Stimulated activated CD4-positive, alpha-beta T cell treated with anti-CD3 and anti-CD28 coated beads, Interleukin-12 subunit alpha, Interleukin-12 subunit beta, amount 100 ng/mL, for 24 hours (primary cell): ENCODE data around the gene MFGE8.

Experiments used
- DNase-seq, 2 experiments: peaks; one replicate each; pipeline ENCODE4 v3.0.0-alpha.2; 2020; ENCODE audit warnings: low read depth in 2 of 2

Gene MFGE8

DNA sequence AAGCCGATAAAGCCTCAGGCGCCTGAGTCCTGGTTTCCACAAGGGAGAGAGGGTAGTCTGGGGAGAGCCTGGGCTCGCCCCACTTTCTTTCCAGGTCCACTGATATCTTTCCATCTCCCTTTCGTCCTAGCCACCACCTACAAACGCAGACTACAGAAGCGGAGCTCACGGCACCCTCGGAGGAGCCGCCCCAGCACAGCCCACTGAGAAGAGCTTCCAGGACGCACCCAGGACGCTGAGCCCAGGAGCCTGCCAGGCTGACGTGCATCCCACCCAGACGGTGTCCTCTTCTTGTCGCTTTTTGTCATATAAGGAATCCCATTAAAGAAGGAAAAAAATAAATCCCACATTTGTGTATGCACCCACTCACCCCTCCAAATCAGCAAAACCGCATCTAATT, 38.9 kb downstream of the MFGE8 start:
- no peak for DNase-seq

DNA sequence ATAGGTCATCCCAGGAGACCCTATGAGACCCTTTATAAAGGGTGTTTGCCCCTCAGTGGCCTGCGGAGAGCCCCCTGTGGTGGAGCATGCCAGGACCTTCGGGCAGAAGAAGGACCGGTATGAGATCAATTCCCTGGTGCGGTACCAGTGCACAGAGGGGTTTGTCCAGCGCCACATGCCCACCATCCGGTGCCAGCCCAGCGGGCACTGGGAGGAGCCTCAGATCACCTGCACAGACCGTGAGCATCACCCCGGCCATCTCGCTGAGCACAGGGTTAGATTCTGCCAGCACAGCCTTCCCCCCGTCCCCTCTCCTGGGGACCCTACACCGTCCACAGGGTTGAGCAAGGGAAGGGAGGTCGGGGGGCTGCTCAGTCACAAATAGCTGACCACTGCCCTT, 39.4 kb downstream of the MFGE8 start:
- DNase-seq: no peak

DNA sequence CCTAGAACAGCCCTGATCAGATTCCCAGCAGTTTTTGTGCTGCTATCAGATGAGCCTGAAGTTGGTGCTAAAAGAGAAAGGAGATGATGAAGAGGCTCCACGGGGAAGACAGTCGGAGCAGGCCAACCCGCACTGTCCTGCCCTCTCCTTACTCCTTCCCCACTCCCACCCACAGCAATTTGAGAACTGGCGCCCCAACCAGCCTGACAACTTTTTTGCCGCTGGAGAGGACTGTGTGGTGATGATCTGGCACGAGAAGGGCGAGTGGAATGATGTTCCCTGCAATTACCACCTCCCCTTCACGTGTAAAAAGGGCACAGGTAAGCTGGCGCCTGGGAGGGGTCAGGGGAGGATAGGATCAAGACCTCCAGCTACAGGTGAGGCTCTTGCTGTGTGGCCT, 40.5 kb downstream of the MFGE8 start:
- no peak for DNase-seq

DNA sequence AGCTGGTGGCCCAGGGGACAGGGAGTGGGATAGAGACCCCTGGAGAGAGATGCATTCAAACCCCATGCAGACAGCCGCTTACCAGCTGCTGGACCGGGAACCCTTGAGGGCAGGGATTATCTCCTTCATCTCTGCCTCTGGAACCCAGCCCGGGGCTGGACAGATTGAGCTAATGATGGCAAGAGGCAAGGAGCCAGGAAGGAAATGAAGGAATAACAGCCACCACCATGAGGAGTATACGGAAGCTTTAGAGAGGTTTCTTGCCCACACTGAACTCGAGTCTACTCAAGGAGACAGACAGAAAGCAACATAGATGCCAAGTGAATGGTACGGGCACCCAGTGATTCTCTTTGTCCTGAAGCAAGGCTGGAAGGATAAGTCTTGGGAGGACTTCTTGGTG, 41.1 kb downstream of the MFGE8 start:
- no peak for DNase-seq

DNA sequence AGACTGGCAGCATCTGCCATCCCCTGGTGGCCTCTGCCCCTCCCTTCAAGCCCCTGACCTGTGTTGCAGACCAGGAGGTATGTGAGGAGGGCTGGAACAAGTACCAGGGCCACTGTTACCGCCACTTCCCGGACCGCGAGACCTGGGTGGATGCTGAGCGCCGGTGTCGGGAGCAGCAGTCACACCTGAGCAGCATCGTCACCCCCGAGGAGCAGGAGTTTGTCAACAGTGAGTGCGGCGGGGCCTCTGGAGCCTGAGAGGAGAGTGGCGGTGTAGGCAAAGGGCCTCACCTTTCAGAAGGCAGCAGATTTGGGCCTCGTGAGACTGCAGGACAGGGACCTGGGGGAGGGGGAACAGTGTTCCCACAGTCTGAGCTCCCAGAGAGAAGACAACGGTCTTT, 41.9 kb downstream of the MFGE8 start:
- DNase-seq: no peak

DNA sequence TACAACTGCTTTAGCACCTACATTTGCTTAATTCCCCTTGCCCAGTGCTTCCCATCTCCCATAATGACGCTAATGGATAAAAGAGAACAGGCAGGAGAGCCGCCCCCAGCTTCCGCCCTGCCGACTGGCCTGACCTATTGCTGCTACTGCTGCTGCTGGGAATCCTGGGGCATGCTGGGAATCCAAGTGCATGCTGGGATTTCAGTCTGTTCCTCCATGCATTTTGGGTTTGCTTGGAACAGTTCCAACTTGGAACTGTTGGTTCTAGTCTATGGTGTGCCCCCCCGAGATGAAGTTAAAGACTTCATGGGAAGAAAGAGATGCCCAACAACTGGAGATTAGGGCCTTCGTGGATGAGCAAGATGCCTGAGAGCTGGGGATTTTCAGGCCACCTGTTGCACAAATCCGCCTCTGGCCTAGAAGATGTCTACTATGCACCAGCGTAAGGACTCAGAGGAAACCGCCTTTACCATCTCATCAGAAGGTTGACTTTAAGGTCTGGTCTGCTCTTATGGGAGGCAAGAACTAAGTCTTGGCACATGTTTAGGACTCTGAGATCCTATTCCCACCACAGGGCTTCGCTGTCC, 46.8 kb downstream of the MFGE8 start:
- DNase-seq: no peak

DNA sequence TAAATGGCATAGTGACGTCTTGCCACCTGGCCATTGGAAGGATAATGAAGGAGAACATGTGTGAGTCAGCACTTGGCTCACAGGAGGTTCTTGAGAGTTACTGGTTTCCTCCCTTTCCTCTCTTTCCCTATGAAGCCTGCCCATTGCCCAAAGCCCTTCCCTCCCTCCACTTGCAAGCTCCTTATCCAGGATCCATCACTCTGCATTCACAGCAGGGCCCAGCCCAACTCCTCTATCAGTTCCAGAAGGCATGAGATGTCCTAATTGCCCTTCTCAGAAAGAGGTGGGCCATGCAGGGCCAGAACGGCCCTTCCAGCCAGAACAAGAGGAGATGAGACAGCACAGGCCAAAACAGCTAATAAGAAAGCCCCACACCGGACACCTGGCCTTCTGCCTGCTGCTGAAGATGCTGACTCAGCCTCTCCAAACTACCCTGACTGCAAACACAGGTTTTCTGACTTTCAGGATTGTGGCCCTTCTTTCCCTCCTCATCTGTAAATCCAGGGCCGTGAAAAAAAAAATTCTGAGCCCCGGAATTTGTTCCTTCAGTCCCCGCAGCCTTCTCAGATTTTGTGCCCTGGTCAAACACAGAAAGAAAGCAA, 47.6 kb downstream of the MFGE8 start:
- no peak for DNase-seq

DNA sequence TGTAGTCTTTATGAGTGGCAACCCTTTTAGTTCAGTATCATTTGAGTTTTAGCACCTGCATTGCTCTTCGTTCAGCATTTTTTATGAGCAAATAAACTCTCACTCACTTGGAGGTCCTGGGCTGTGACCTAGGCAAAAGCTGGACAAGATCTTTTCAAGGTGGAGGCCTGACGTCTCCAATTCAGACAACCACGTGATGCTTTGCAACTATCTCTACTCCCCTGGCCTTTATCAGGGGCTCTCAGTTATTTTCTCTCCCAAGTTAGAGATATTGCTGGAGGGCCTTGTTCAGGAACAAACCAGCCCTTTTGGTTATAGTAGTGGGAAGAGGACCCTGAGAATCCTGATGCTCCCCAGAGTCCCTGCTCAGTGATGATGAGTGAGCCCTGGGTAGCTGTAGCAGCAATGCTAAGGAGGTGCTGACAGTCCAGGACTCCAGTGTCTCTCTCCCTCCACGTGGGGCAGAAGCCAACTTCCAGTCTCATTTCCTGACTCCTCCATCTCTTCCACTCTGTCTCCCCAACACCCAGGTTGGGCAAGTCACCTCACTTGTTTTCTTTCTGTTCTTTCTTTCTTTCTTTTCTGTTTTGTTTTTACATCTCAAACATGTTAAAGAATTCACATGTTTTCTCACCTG, 48.2 kb downstream of the MFGE8 start:
- DNase-seq: no peak

DNA sequence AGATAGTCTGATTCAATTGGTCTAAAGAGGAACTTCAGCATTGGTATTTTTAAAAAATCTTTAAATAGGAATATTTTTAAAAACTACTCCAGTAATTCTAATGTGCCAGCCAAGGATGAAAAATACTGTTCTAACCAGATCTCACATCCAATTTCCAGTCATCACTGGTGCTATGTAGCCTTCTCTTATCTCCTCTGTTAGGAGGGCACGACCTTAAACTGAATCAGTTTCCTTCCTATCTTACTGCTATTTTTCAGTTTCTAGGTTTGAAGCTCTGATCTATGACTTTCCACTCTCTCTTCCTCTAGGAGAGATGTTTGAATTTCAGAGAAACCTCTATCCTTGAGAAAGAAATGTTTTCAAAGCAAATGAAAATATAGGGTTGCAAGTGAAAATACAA, 49.8 kb downstream of the MFGE8 start:
- DNase-seq: no peak

DNA sequence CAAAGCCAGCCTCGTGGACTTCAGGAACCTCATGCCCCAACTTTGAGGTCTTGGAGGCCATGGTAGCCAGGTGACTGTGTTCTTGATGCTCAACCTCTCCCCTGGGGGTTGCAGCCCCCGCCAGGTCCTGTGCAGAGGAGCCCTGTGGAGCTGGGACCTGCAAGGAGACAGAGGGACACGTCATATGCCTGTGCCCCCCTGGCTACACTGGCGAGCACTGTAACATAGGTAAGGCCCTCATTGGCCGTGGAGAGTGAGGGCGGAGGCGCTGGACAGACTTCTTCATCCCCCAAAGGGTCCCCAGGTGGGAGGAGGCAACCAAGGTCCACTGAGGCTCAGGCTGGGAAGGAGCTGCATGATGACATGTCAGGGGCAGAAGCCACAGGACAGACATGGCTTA, 53.0 kb downstream of the MFGE8 start:
- no peak for DNase-seq

DNA sequence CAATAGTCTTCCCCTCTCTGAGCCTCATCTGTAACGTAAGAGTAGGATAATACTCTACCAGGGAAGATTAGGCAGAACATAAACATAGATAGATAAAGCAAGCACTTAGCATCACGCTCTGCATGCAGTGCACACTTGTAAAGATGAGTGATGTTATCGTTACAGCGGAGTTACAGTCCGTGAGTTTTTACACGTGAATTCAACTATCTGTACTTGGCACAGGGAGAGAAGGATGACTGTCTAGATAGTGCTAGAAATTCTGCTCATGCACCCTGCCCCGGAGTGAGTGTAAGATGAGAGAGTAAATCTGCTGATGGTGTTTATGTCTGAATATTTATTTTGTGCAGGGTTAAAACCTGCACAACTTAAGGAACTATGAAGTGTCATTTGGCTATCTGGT, 53.6 kb downstream of the MFGE8 start:
- DNase-seq: no peak

DNA sequence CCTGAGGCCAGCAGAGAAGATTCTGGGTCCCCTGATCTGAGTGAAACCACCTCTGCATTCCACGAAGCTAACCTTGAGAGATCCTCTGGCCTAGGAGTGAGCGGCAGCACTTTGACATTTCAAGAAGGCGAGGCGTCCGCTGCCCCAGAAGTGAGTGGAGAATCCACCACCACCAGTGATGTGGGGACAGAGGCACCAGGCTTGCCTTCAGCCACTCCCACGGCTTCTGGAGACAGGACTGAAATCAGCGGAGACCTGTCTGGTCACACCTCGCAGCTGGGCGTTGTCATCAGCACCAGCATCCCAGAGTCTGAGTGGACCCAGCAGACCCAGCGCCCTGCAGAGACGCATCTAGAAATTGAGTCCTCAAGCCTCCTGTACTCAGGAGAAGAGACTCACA, 54.2 kb downstream of the MFGE8 start:
- DNase-seq: no peak

DNA sequence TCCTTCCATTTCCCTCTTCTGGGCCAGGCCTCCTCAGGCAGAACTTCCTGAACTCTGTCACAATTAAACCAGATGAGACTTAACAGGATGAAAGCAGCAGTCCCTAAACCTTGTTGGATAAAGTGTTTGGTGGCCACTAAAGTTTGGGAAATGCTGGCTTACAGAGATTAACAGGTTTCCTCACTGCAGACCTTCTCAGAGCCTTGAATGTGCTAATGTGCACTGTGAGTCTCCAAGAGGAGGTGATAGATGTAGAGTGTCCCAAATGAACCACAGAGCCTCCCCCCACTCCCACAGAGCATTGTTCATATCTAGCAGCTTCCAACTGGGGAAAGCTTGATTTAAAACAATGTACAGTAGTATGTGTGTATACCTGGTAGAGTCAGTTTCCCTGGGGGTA, 60.7 kb downstream of the MFGE8 start:
- DNase-seq: no peak

DNA sequence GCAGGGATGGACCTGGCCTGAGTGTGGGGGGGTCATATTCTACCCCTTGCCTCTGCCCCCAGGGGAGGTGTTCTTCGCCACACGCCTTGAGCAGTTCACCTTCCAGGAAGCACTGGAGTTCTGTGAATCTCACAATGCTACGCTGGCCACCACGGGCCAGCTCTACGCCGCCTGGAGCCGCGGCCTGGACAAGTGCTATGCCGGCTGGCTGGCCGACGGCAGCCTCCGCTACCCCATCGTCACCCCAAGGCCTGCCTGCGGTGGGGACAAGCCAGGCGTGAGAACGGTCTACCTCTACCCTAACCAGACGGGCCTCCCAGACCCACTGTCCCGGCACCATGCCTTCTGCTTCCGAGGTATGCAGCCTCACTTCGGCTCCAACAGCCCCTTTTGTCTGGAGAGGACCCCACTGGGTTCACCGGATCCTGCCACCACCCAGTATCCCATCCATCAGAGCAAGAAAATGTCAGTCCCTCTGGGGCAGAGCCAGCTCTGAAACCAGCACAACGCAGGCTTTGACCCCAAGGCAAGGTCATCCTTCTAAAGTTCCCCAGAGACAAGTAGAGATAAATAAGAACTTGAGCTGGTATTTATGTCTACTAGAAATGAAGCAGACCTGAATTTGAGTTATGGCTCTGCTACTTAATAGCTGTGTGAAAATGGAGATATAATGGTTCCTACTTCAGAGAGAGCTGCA, 63.7 kb downstream of the MFGE8 start:
- DNase-seq: no peak
